OCI-LY1 (cell line): ENCODE measurements around the gene IDUA.

Experiments used
- H2AFZ ChIP-seq: fragments of 200-600 bp; sonication (generic), shearing (Covaris generic); 2 replicates; pipeline ENCODE4 v1.6.0; 2014; ENCODE audit warnings: antibody characterized with exemption, mild to moderate bottlenecking, low read length
- H3F3A ChIP-seq: fragments of 200-600 bp; sonication (generic), shearing (Covaris generic); 2 replicates; pipeline ENCODE4 v1.6.0; 2014; ENCODE audit warnings: mild to moderate bottlenecking, antibody characterized with exemption, low read length, moderate library complexity; ENCODE audit not compliant: insufficient read depth
- H3K27ac ChIP-seq: fragments of 200-600 bp; sonication (generic); 2 replicates; pipeline ENCODE4 v1.5.1; 2014; ENCODE audit warnings: low read length, mixed run types, mild to moderate bottlenecking, low read depth; ENCODE audit not compliant: poor library complexity, severe bottlenecking
- H3K27me3 ChIP-seq: fragments of 200-600 bp; sonication (generic); 2 replicates; pipeline ENCODE4 v1.6.0; 2014; ENCODE audit warnings: antibody characterized with exemption, mild to moderate bottlenecking, low read length, moderate library complexity; ENCODE audit not compliant: insufficient read depth
- H3K36me3 ChIP-seq: fragments of 200-600 bp; sonication (generic); 2 replicates; pipeline ENCODE4 v1.6.1; 2014; ENCODE audit warnings: mild to moderate bottlenecking, antibody characterized with exemption, low read length, moderate library complexity, mixed read lengths; ENCODE audit not compliant: insufficient read depth
- H3K4me1 ChIP-seq: fragments of 200-600 bp; sonication (generic); 2 replicates; pipeline ENCODE4 v1.5.1; 2014; ENCODE audit warnings: mild to moderate bottlenecking, low read length, moderate library complexity; ENCODE audit not compliant: insufficient read depth, severe bottlenecking
- H3K4me2 ChIP-seq: fragments of 200-600 bp; sonication (generic), shearing (Covaris generic); 2 replicates; pipeline ENCODE4 v1.6.1; 2014; ENCODE audit warnings: low read length
- H3K4me3 ChIP-seq: fragments of 200-600 bp; sonication (generic); 2 replicates; pipeline ENCODE4 v1.5.1; 2014; ENCODE audit warnings: low read length, low read depth, mild to moderate bottlenecking, mixed read lengths; ENCODE audit not compliant: poor library complexity, severe bottlenecking
- H3K79me2 ChIP-seq: fragments of 200-600 bp; shearing (Covaris generic); 2 replicates; pipeline ENCODE4 v1.6.1; 2016; ENCODE audit warnings: mixed run types, low read length, mixed read lengths; ENCODE audit not compliant: insufficient read depth
- H3K9ac ChIP-seq: fragments of 200-600 bp; sonication (generic), shearing (Covaris generic); 2 replicates; pipeline ENCODE4 v1.6.1; 2014; ENCODE audit warnings: mild to moderate bottlenecking, low read length, mixed read lengths
- H3K9me2 ChIP-seq: fragments of 200-600 bp; sonication (generic), shearing (Covaris generic); 2 replicates; pipeline ENCODE4 v1.6.1; 2014; ENCODE audit warnings: low read depth, mild to moderate bottlenecking, low read length, mixed read lengths
- H3K9me3 ChIP-seq: fragments of 200-600 bp; shearing (Covaris generic); 2 replicates; pipeline ENCODE4 v1.6.1; 2014; ENCODE audit warnings: low read length, mixed read lengths
- H4K20me1 ChIP-seq: fragments of 200-600 bp; sonication (generic), shearing (Covaris generic); 2 replicates; pipeline ENCODE4 v1.6.0; 2016; ENCODE audit warnings: mild to moderate bottlenecking, low read length; ENCODE audit not compliant: insufficient read depth
- CTCF ChIP-seq: fragments of 200-600 bp; sonication (generic), shearing (Covaris generic); IDR thresholded peaks from 2 replicates; pipeline ENCODE4 v1.5.1; 2017; ENCODE audit warnings: mild to moderate bottlenecking, antibody characterized with exemption, low read length, moderate library complexity, mixed read lengths
- EZH2 ChIP-seq: fragments of 200-600 bp; sonication (generic), shearing (Covaris generic); IDR thresholded peaks from 2 replicates; pipeline ENCODE4 v1.8.0; 2017; ENCODE audit warnings: borderline replicate concordance, mixed run types, mild to moderate bottlenecking, antibody characterized with exemption, low read length, moderate library complexity, mixed read lengths

Gene IDUA

GRCh38 chr4:1031346-1031745, 44.5 kb downstream of the IDUA start:
- Histone ChIP-seq H4K20me1 (no peaks in the 10 kb centered on the region), H3K27ac (no peak overlapping the region), H3K4me1 (peaks cover 1% of the 10 kb centered on the region), H3K27me3 (no peaks in the 10 kb centered on the region), H3K4me2 (no peak overlapping the region), H3K79me2 (no peaks in the 10 kb centered on the region), H3K36me3 (no peaks in the 10 kb centered on the region), H3K9ac (no peak overlapping the region), H3F3A (no peaks in the 10 kb centered on the region), H3K4me3 (no peak overlapping the region), H3K9me2 (no peaks in the 10 kb centered on the region), H3K9me3 (no peaks in the 10 kb centered on the region), H2AFZ (no peak overlapping the region)
- TF ChIP-seq CTCF (no peak), EZH2 (no peak)

- Histone ChIP-seq H3K79me2 (no peaks in the 10 kb centered on the region), H3K27me3 (no peaks in the 10 kb centered on the region), H4K20me1 (no peaks in the 10 kb centered on the region), H3K4me2 (no peak overlapping the region), H3F3A (no peaks in the 10 kb centered on the region), H3K4me3 (no peak overlapping the region), H2AFZ (no peak overlapping the region), H3K27ac (no peak overlapping the region), H3K36me3 (no peaks in the 10 kb centered on the region), H3K9ac (no peak overlapping the region), H3K4me1 (no peaks in the 10 kb centered on the region), H3K9me2 (no peaks in the 10 kb centered on the region), H3K9me3 (no peaks in the 10 kb centered on the region)
- TF ChIP-seq EZH2 (no peak), CTCF (no peak)
Observed at GRCh38 chr4:1031956-1032795, 45.3 kb downstream of the IDUA start.

GRCh38 chr4:1032861-1033260, 46.0 kb downstream of the IDUA start:
- Histone ChIP-seq H3K9me3 (no peaks in the 10 kb centered on the region), H3K36me3 (no peaks in the 10 kb centered on the region), H3K4me2 (no peak overlapping the region), H3F3A (no peaks in the 10 kb centered on the region), H3K27me3 (no peaks in the 10 kb centered on the region), H3K9me2 (no peaks in the 10 kb centered on the region), H2AFZ (no peak overlapping the region), H3K79me2 (no peaks in the 10 kb centered on the region), H3K4me3 (no peak overlapping the region), H3K9ac (no peak overlapping the region), H3K27ac (no peak overlapping the region), H3K4me1 (no peaks in the 10 kb centered on the region), H4K20me1 (no peaks in the 10 kb centered on the region)
- TF ChIP-seq CTCF (no peak), EZH2 (no peak)
